ENCODE results near the gene SECTM1.
A peak's percentile ranks its signal among the peaks of the same experiment; 100 is the strongest.

SECTM1 gene

GRCh38 chr17:82367724-82368524, 34.4 kb upstream of the SECTM1 start:
- TF ChIP-seq FOXM1 (IDR thresholded peaks at IDR 0.05; ENCODE audit: borderline replicate concordance, low read depth) (peak; percentile 73), USF1 (IDR thresholded peaks at IDR 0.05) (no peak), TAF1 (IDR thresholded peaks at IDR 0.05; ENCODE audit: low read depth) (no peak), RAD21 (IDR thresholded peaks at IDR 0.05; ENCODE audit: low read depth) (no peak)

GRCh38 chr17:82366749-82367148, 33.2 kb upstream of the SECTM1 start:
- TF ChIP-seq REST (IDR thresholded peaks at IDR 0.05; ENCODE audit: low read depth) (no peak), FOXM1 (IDR thresholded peaks at IDR 0.05; ENCODE audit: borderline replicate concordance, low read depth) (no peak), EP300 (IDR thresholded peaks at IDR 0.05; ENCODE audit: borderline replicate concordance) (no peak), TCF12 (IDR thresholded peaks at IDR 0.05; ENCODE audit: low read depth) (no peak), NFIC (IDR thresholded peaks at IDR 0.05) (no peak), CEBPB (IDR thresholded peaks at IDR 0.05) (no peak), MAX (IDR thresholded peaks at IDR 0.05) (no peak), YY1 (IDR thresholded peaks at IDR 0.05; ENCODE audit: low read depth) (no peak), CREB1 (IDR thresholded peaks at IDR 0.05; ENCODE audit: low read depth) (no peak), RAD21 (IDR thresholded peaks at IDR 0.05; ENCODE audit: low read depth) (no peak), TEAD4 (IDR thresholded peaks at IDR 0.05) (no peak), TAF1 (IDR thresholded peaks at IDR 0.05; ENCODE audit: low read depth) (no peak), EGR1 (IDR thresholded peaks at IDR 0.05) (no peak), USF1 (IDR thresholded peaks at IDR 0.05) (no peak), ZBTB7A (IDR thresholded peaks at IDR 0.05; ENCODE audit: low read depth) (no peak)

GRCh38 chr17:82365606-82366295, 32.2 kb upstream of the SECTM1 start:
- TF ChIP-seq REST (IDR thresholded peaks at IDR 0.05; ENCODE audit: low read depth) (no peak), TAF1 (IDR thresholded peaks at IDR 0.05; ENCODE audit: low read depth) (no peak), YY1 (IDR thresholded peaks at IDR 0.05; ENCODE audit: low read depth) (no peak)

GRCh38 chr17:82361885-82362633, 28.5 kb upstream of the SECTM1 start:
- TF ChIP-seq YY1 (IDR thresholded peaks at IDR 0.05; ENCODE audit: low read depth) (no peak), EP300 (IDR thresholded peaks at IDR 0.05; ENCODE audit: borderline replicate concordance) (no peak), CREB1 (IDR thresholded peaks at IDR 0.05; ENCODE audit: low read depth) (no peak), MAX (IDR thresholded peaks at IDR 0.05) (no peak; the same call in 1 of the 2 replicates), TCF12 (IDR thresholded peaks at IDR 0.05; ENCODE audit: low read depth) (no peak), REST (IDR thresholded peaks at IDR 0.05; ENCODE audit: low read depth) (no peak), ZBTB7A (IDR thresholded peaks at IDR 0.05; ENCODE audit: low read depth) (no peak), NFIC (IDR thresholded peaks at IDR 0.05) (no peak), TEAD4 (IDR thresholded peaks at IDR 0.05) (no peak)
